Calu3 (cell line): ENCODE measurements around the gene OR6Q1. TPM values are rescaled to one million over a fixed set of nuclear protein-coding genes. Genes with fewer than 3 reads are reported as not detected.

Source experiments
- BruUV-seq: library from RNA; stranded (reverse); fragments of 400-500 nt; replicated peaks from 2 replicates; lab custom pipeline; 2021; lab: Mats Ljungman, UMichigan
- CTCF ChIA-PET: fragments of 300-600 bp; sonication (Branson Sonifier 250); formaldehyde crosslinking; loops from one replicate; lab custom pipeline; 2022; ENCODE audit warnings: antibody characterized with exemption; lab: Charles Lee
- DNase-seq: peaks from one replicate; pipeline ENCODE4 v3.0.0; 2022
- H3K27ac Mint-ChIP-seq: one replicate; pipeline ENCODE4 v1.8.0; 2022; ENCODE audit warnings: mixed read lengths; ENCODE audit not compliant: unreplicated experiment
- H3K27me3 Mint-ChIP-seq: one replicate; pipeline ENCODE4 v1.8.0; 2022; ENCODE audit warnings: mixed read lengths; ENCODE audit not compliant: unreplicated experiment
- H3K36me3 Mint-ChIP-seq: one replicate; pipeline ENCODE4 v1.8.0; 2022; ENCODE audit warnings: mild to moderate bottlenecking, moderate library complexity, mixed read lengths; ENCODE audit not compliant: insufficient read depth, unreplicated experiment
- H3K4me1 Mint-ChIP-seq: one replicate; pipeline ENCODE4 v1.8.0; 2022; ENCODE audit warnings: mild to moderate bottlenecking, low read depth, mixed read lengths; ENCODE audit not compliant: unreplicated experiment
- H3K4me3 Mint-ChIP-seq: one replicate; pipeline ENCODE4 v1.8.0; 2022; ENCODE audit warnings: mild to moderate bottlenecking, low read depth, moderate library complexity, mixed read lengths; ENCODE audit not compliant: unreplicated experiment
- H3K9me3 Mint-ChIP-seq: one replicate; pipeline ENCODE4 v1.8.0; 2022; ENCODE audit warnings: low read depth, mixed read lengths; ENCODE audit not compliant: unreplicated experiment
- intact Hi-C: fragments of 100-400 bp; cut with micrococcal nuclease; formaldehyde crosslinking; loops from one replicate; pipeline ENCODE4 v1.10.0; 2022; ENCODE audit not compliant: unreplicated experiment
- total RNA-seq: library from RNA; stranded (reverse); gene quantifications from 2 replicates; pipeline ENCODE4 v1.2.3, GENCODE V29; 2022
- TF ChIP-seq, protein P1 (sequence below): fragments of 200-600 bp; IDR thresholded peaks from one replicate; pipeline ENCODE4 v1.8.0; 2022; ENCODE audit warnings: antibody characterized with exemption; ENCODE audit not compliant: unreplicated experiment

The OR6Q1 gene
- total RNA-seq, 1 experiment from 2014 or later: not detected

DNA sequence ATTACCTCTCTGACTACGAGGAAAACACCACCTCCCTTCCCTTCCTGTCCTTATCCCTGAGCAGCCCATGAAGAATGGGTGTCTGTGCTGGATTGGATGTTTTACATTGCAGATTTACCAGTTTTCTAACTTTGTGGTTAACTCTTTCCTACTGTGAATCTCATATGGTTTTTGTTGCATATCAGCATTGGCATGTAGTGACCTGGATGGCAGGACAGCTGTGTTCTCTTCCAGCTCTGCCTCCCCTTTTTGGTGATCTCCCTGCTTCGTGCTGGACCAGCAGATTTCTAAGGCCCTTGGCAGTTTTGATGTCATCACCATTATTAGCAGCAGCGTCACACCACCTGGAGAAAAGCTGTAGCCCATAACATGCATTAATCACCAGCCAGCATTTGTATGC lies 26.7 kb downstream of the OR6Q1 start:
- H3K4me3 Mint-ChIP-seq: no peak overlapping the region
- CTCF ChIA-PET: no interaction called here
- H3K27ac Mint-ChIP-seq: peak overlapping the region; percentile 88
- no peaks in the 10 kb centered on the region for H3K36me3 Mint-ChIP-seq
- DNase-seq: no peak
- intact Hi-C loops: loop anchor here (5.0 to 10.0 kb wide), 3 partner anchors 85 to 230 kb away; no protein-coding TSS in a partner anchor
- H3K9me3 Mint-ChIP-seq: peaks cover 4% of the 10 kb centered on the region
- H3K4me1 Mint-ChIP-seq: peaks cover 45% of the 10 kb centered on the region
- BruUV-seq: no TSS peak
- TF ChIP-seq, protein P1, sequence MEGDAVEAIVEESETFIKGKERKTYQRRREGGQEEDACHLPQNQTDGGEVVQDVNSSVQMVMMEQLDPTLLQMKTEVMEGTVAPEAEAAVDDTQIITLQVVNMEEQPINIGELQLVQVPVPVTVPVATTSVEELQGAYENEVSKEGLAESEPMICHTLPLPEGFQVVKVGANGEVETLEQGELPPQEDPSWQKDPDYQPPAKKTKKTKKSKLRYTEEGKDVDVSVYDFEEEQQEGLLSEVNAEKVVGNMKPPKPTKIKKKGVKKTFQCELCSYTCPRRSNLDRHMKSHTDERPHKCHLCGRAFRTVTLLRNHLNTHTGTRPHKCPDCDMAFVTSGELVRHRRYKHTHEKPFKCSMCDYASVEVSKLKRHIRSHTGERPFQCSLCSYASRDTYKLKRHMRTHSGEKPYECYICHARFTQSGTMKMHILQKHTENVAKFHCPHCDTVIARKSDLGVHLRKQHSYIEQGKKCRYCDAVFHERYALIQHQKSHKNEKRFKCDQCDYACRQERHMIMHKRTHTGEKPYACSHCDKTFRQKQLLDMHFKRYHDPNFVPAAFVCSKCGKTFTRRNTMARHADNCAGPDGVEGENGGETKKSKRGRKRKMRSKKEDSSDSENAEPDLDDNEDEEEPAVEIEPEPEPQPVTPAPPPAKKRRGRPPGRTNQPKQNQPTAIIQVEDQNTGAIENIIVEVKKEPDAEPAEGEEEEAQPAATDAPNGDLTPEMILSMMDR: no peak
- no peaks in the 10 kb centered on the region for H3K27me3 Mint-ChIP-seq

DNA sequence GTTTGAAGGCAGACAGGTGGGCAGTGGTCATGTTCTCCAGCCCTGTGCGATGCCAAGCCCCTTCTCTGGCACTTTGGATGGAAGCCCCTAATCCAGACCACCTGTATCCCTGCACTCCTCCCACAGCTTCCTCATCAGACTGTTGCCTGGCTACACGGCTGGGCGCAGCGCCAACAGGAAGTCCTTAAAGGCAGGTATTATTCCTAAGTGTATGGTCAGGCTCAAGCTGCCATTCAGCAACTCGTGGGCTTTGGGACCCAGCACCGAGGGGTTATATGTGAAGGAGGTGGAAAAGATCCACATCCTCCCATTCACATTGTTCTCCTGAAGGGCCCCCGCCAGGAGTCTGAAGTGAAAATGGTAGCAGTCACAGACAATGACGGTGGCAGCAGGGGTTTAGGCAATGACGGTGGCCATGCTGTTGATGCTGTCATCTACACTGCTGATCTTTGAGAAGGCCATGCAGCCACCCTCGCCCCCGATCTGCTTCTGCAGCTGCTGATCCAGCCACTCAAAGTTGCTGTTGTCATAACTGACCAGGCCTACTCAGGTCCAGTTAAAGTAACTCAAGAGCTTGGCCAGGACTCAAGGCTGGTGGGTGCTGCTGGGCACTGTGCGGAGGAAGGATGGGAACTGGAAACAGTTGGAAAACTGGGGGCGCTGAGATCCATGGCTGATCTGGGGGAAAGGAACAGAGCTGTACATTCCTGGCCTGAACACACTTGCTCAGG lies 27.7 kb downstream of the OR6Q1 start:
- CTCF ChIA-PET: interaction anchor here (1.0 kb wide), 1 partner anchor 228 kb away, joined by 3 read pairs; no protein-coding TSS in a partner anchor

DNA sequence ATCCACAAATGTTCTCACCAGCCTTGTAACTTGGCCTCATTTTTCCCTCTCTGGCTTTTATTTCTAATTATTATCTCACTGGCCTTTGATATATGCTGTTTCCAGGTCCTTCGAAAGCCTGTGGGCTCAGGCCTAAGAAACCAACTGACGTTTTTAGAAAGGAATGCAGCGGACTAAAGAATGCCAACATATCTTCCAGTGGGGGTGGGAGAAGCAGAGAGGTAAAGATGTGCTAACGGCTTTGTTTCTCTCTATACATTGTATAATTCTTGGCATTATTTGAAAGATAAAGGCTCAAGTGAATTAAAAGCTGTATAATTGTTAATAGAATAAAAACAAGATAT lies 28.2 kb downstream of the OR6Q1 start:
- H3K4me3 Mint-ChIP-seq: no peak overlapping the region
- no peaks in the 10 kb centered on the region for H3K36me3 Mint-ChIP-seq
- intact Hi-C loops: loop anchor here (5.0 to 10.0 kb wide), 3 partner anchors 87 to 232 kb away; no protein-coding TSS in a partner anchor
- H3K27me3 Mint-ChIP-seq: no peaks in the 10 kb centered on the region
- peak overlapping the region; percentile 88 for H3K27ac Mint-ChIP-seq
- peaks cover 4% of the 10 kb centered on the region for H3K9me3 Mint-ChIP-seq
- no TSS peak for BruUV-seq
- DNase-seq: peak; percentile 47
- H3K4me1 Mint-ChIP-seq: peaks cover 45% of the 10 kb centered on the region
- TF ChIP-seq, protein P1: no peak
- CTCF ChIA-PET: interaction anchor here (1.0 to 1.4 kb wide), 2 partner anchors 227 to 307 kb away, joined by 3 to 4 read pairs; partner anchors contain the start of gene BTBD18

More for the DNA sequence above, 27.7 kb downstream of the OR6Q1 start:
- intact Hi-C loops: loop anchor here (5.0 to 10.0 kb wide), 3 partner anchors 86 to 231 kb away; no protein-coding TSS in a partner anchor
- BruUV-seq: no TSS peak
- peaks cover 45% of the 10 kb centered on the region for H3K4me1 Mint-ChIP-seq
- TF ChIP-seq, protein P1: no peak
- no peaks in the 10 kb centered on the region for H3K36me3 Mint-ChIP-seq
- H3K27me3 Mint-ChIP-seq: no peaks in the 10 kb centered on the region
- peak; percentile 77 for DNase-seq
- H3K4me3 Mint-ChIP-seq: no peak overlapping the region
- peak overlapping the region; percentile 88 for H3K27ac Mint-ChIP-seq
- H3K9me3 Mint-ChIP-seq: peaks cover 4% of the 10 kb centered on the region

DNA sequence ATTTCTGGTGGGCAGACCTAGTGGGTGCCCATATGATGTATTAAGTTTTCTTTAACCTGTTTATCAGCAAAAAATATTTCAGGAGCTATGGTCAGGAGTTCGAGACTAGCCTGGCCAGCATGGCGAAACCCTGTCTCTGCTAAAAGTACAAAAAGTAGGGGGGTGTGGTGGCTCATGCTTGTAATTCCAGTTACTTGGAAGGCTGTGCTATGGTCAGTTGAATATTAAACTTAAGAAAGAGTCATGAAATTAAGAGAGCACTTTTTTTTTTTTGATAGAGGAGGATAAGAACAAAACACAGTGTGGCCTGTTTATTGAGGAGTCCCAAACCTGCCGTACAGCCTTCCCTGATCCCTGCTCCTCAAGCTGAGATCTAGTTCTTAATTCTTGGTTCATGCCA lies 29.8 kb downstream of the OR6Q1 start:
- Mint-ChIP-seq H3K9me3 (peaks cover 4% of the 10 kb centered on the region), H3K27ac (peak overlapping the region; percentile 53), H3K4me3 (no peak overlapping the region), H3K36me3 (no peaks in the 10 kb centered on the region), H3K4me1 (peaks cover 55% of the 10 kb centered on the region), H3K27me3 (no peaks in the 10 kb centered on the region)
- peak; percentile 14 for DNase-seq
- no TSS peak for BruUV-seq
- TF ChIP-seq, protein P1: no peak
- CTCF ChIA-PET: interaction anchor here (0.6 to 1.4 kb wide), 2 partner anchors 240 to 309 kb away, joined by 3 to 4 read pairs; partner anchors contain the start of gene BTBD18
- intact Hi-C loops: loop anchor here (10.0 kb wide), 1 partner anchor 454 kb away; no protein-coding TSS in a partner anchor
